Mesenchymal stem cell (in vitro differentiated cells and primary cell): ENCODE measurements around the gene PARD3B.

ENCODE experiments used
- DNase-seq: peaks from one replicate; pipeline ENCODE4 v3.0.0-alpha.2; 2013
- H2AFZ ChIP-seq: one replicate; pipeline ENCODE4 v1.6.1; 2013; ENCODE audit warnings: low read depth, mild to moderate bottlenecking, control low read depth, inconsistent platforms, low read length, moderate library complexity
- H2AK5ac ChIP-seq: 2 replicates; pipeline ENCODE4 v1.6.1; 2013; ENCODE audit warnings: low read length, moderate library complexity, mild to moderate bottlenecking, inconsistent platforms; ENCODE audit not compliant: severe bottlenecking
- H2BK120ac ChIP-seq: one replicate; pipeline ENCODE4 v1.6.1; 2013; ENCODE audit warnings: low read depth, mild to moderate bottlenecking, inconsistent platforms, low read length, moderate library complexity
- H2BK12ac ChIP-seq, 2 experiments: one replicate each; pipeline ENCODE4 v1.6.1; 2013; ENCODE audit warnings: inconsistent platforms in 2 of 2, low read length in 2 of 2, mild to moderate bottlenecking in 2 of 2, moderate library complexity in 2 of 2, control low read depth in 1 of 2
- H2BK15ac ChIP-seq: one replicate; pipeline ENCODE4 v1.6.1; 2013; ENCODE audit warnings: mild to moderate bottlenecking, low read depth, inconsistent platforms; ENCODE audit not compliant: poor library complexity, severe bottlenecking
- H2BK5ac ChIP-seq: 2 replicates; pipeline ENCODE4 v1.6.1; 2013; ENCODE audit warnings: low read depth, mild to moderate bottlenecking, low read length, control low read depth, inconsistent platforms; ENCODE audit not compliant: poor library complexity, severe bottlenecking
- H3K14ac ChIP-seq, 2 experiments: one replicate each; pipeline ENCODE4 v1.6.1; 2013; ENCODE audit warnings: inconsistent platforms in 2 of 2, low read length in 2 of 2, control low read depth in 1 of 2, mild to moderate bottlenecking in 1 of 2, moderate library complexity in 1 of 2
- H3K18ac ChIP-seq, 2 experiments: one replicate each; pipeline ENCODE4 v1.6.1; 2013; ENCODE audit warnings: inconsistent platforms in 2 of 2, low read length in 2 of 2, control low read depth in 1 of 2, low read depth in 1 of 2, mild to moderate bottlenecking in 1 of 2
- H3K23ac ChIP-seq, 2 experiments: one replicate each; pipeline ENCODE4 v1.6.1; 2013; ENCODE audit warnings: inconsistent platforms in 2 of 2, low read length in 2 of 2, mild to moderate bottlenecking in 2 of 2, moderate library complexity in 2 of 2, control low read depth in 1 of 2
- H3K27ac ChIP-seq: 2 replicates; pipeline ENCODE4 v1.5.1; 2013; ENCODE audit warnings: mild to moderate bottlenecking, moderate library complexity, low read length, control low read depth, inconsistent platforms; ENCODE audit not compliant: poor library complexity, severe bottlenecking
- H3K27me3 ChIP-seq, 2 experiments: 2 replicates each; pipeline versions ENCODE4 v1.6.1 to v1.7.0; 2013; ENCODE audit warnings: low read length in 2 of 2, mild to moderate bottlenecking in 2 of 2, moderate library complexity in 2 of 2, control low read depth in 1 of 2, inconsistent platforms in 1 of 2; ENCODE audit not compliant: control insufficient read depth in 1 of 2, insufficient read depth in 1 of 2
- H3K36me3 ChIP-seq, 2 experiments: 2 replicates each; pipeline versions ENCODE4 v1.6.1 to v1.7.0; 2013; ENCODE audit warnings: low read length in 2 of 2, control low read depth in 1 of 2, inconsistent platforms in 1 of 2, low read depth in 1 of 2, mild to moderate bottlenecking in 1 of 2; ENCODE audit not compliant: insufficient read depth in 2 of 2, control insufficient read depth in 1 of 2
- H3K4ac ChIP-seq, 2 experiments: one replicate each; pipeline ENCODE4 v1.6.1; 2013; ENCODE audit warnings: inconsistent platforms in 2 of 2, low read length in 2 of 2, mild to moderate bottlenecking in 2 of 2, moderate library complexity in 2 of 2, control low read depth in 1 of 2, low read depth in 1 of 2
- H3K4me1 ChIP-seq: 2 replicates; pipeline ENCODE4 v1.6.1; 2013; ENCODE audit warnings: low read depth, low read length, control low read depth; ENCODE audit not compliant: control insufficient read depth, insufficient read depth
- H3K4me2 ChIP-seq: 2 replicates; pipeline ENCODE4 v1.6.1; 2013; ENCODE audit warnings: low read length, mild to moderate bottlenecking, inconsistent platforms; ENCODE audit not compliant: poor library complexity, severe bottlenecking
- H3K4me3 ChIP-seq, 2 experiments: 2 replicates each; pipeline versions ENCODE4 v1.5.1 to v1.7.0; 2013; ENCODE audit warnings: low read length in 2 of 2, mild to moderate bottlenecking in 2 of 2, control low read depth in 1 of 2, low read depth in 1 of 2; ENCODE audit not compliant: insufficient read depth in 1 of 2
- H3K79me1 ChIP-seq: replicated peaks from 2 replicates; pipeline ENCODE4 v1.6.1; 2013; ENCODE audit warnings: mild to moderate bottlenecking, control low read depth, low read length, inconsistent platforms; ENCODE audit not compliant: poor library complexity, severe bottlenecking
- H3K9ac ChIP-seq: 2 replicates; pipeline ENCODE4 v1.7.0; 2013; ENCODE audit warnings: mild to moderate bottlenecking, low read length, moderate library complexity
- H3K9me3 ChIP-seq: 2 replicates; pipeline ENCODE4 v1.7.0; 2013; ENCODE audit warnings: mild to moderate bottlenecking, low read length; ENCODE audit not compliant: control insufficient read depth
- H4K8ac ChIP-seq: one replicate; pipeline ENCODE4 v1.6.1; 2013; ENCODE audit warnings: inconsistent platforms, mild to moderate bottlenecking, low read length, moderate library complexity
- H4K91ac ChIP-seq: one replicate; pipeline ENCODE4 v1.6.1; 2013; ENCODE audit warnings: mild to moderate bottlenecking, low read length, inconsistent platforms
- WGBS: methylation state at CpG from one replicate; pipeline ENCODE4 v1.1.7; 2013; ENCODE audit warnings: mixed read lengths; 5-methylcytosine and 5-hydroxymethylcytosine counted together

The PARD3B gene

DNA sequence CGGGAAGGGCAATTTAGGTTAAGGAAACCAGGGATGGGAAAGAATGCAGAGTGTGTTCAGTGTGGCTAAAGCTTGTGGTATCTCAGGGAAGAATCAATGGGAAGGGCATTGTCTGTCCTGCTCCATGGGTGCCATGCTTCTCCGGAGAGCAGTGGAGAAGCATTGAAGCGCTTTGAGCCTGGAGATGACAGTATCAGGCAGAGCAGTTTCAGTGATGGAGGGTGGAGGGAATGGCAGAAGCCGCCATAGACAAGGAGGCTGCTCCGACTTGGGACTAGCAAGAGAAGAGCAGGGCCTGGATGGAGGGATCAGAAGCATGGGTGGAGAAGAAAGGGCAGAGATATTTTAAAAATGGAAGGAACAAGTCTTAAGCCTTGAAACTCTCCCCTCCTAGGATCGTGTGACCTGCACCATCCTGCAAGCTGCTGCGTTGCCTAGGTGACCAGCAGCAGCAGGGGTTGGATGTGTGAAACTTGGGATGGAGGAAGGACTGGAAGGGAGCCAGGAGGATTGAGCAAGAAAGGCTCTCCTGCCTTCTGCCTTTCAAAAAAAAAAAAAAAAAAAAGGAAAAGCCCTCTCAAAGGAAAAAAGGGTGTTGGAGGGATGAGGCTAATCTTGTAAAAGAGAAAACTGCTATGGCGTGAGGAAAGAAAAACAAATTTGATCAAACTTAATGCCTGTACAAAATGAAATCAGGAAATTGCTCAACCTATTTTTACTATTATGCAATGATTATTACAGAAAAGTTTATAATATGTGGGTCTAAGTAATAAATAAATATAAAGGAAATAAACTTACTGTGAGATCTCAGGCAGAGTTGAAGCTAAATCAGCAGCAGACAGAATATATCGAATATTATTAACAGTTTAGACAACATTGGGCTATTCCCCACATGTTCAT lies 643.2 kb downstream of the PARD3B start:
- Histone ChIP-seq H3K79me1 (no peaks in the 10 kb centered on the region), H3K14ac (peak overlapping the region in 1 of 2 experiments; percentile 36), H2BK12ac (peak overlapping the region in 1 of 2 experiments; percentile 31), H3K9me3 (no peaks in the 10 kb centered on the region), H3K9ac (no peak overlapping the region), H2BK15ac (no peak overlapping the region), H4K8ac (no peak overlapping the region), H3K4me2 (no peak overlapping the region), H3K27me3 (no peaks in the 10 kb centered on the region), H2BK5ac (no peak overlapping the region), H2AK5ac (peak overlapping the region; percentile 39), H3K4ac (no peak overlapping the region), H3K27ac (no peak overlapping the region), H2BK120ac (no peak overlapping the region), H3K4me3 (no peak overlapping the region), H3K36me3 (peaks cover 0 to 2% of the 10 kb centered on the region in 2 experiments), H3K23ac (no peak overlapping the region), H3K18ac (peak overlapping the region in 1 of 2 experiments; percentile 77), H3K4me1 (no peaks in the 10 kb centered on the region), H4K91ac (no peak overlapping the region), H2AFZ (no peak overlapping the region)
- DNase-seq, result peak; percentile 66
- 98% methylated on average over 6 of the region's 9 CpGs for WGBS

DNA sequence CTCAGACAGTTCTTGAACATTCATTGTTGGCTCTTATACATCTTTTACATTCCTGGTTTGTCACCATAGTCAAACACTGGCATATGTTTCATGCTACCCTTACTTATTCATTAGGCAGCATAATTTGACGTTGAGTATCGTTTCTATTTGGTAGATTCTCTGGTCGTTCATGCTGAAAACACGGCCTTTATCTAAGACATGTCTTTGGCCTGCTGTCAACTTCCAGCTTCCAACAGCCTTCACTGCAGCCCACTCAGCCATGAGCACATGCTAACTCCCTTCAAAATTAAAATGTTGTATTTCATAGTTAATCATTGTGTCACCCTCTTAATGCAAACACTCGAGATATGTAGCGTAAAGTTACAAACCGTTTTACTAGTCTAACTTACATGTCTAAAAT lies 644.0 kb downstream of the PARD3B start:
- no peak overlapping the region for H4K91ac ChIP-seq
- no peaks in the 10 kb centered on the region for H3K27me3 ChIP-seq
- H3K23ac ChIP-seq, result no peak overlapping the region
- no peak overlapping the region for H2BK15ac ChIP-seq
- H2AFZ ChIP-seq, result no peak overlapping the region
- H3K79me1 ChIP-seq, result no peaks in the 10 kb centered on the region
- H3K14ac ChIP-seq, result no peak overlapping the region
- peaks cover 0 to 4% of the 10 kb centered on the region in 2 experiments for H3K36me3 ChIP-seq
- no peak overlapping the region for H3K4ac ChIP-seq
- no peak overlapping the region for H2BK120ac ChIP-seq
- H3K9me3 ChIP-seq, result no peaks in the 10 kb centered on the region
- no peak overlapping the region for H3K4me3 ChIP-seq
- H2BK12ac ChIP-seq, result no peak overlapping the region
- H2BK5ac ChIP-seq, result no peak overlapping the region
- DNase-seq, result no peak
- H3K4me1 ChIP-seq, result no peaks in the 10 kb centered on the region
- H3K4me2 ChIP-seq, result no peak overlapping the region
- WGBS, result 89% methylated on average over 7 of the region's 7 CpGs
- H3K9ac ChIP-seq, result no peak overlapping the region
- no peak overlapping the region for H3K18ac ChIP-seq
- no peak overlapping the region for H2AK5ac ChIP-seq
- no peak overlapping the region for H4K8ac ChIP-seq
- H3K27ac ChIP-seq, result no peak overlapping the region

DNA sequence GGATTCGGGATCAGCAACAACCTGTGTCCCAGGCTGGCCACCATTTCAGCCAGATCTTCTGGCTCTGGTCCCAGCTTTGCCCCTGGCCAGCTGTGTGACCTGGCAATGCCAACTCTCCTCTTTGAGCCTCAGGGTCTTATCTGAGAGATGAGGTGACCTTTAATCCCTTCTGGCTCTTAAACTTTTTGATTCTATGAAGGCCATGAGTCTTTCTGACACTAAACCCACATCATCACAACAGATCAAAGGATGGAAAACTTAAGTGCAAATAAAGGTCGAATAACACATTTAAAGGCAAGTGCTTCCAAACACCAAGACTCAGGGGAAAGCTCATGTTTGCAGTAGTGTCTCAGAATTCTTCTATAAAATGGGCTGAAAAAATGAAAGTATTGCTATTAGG lies 645.3 kb downstream of the PARD3B start:
- no peak overlapping the region for H3K23ac ChIP-seq
- H2BK120ac ChIP-seq, result no peak overlapping the region

DNA sequence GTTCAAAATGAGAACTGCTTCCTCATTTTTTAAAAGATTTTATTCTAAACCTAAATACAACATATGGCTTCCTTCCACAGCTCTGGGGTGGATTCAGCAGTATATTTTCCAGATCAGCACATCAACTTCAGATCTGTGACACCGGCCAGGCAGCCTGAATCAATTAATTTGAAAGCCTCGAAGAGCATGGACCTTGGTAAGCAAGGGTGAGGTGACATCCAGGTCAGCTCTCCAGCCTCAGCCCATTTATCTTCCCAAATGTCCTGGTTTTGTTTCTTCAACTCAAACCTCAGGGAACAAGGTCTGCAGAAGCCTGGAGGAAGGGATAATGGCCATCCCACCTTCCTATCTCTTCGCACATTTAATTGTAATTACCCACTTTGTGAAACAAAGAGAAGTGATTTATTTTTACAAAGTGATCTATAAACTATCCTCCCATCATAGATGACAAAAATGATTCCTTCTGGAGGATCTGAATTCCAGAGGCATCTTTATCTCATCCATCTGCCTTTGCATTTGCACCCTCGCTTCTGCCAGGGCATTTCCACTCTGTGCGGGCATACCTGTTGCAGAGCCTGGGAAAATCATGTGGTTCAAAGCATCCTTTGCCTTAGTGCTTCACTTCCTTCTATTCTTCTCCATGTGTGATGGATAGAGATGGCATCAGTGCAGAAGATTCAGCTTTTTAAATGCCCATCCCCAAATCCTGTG lies 648.0 kb downstream of the PARD3B start:
- no peak overlapping the region for H4K91ac ChIP-seq
- no peak overlapping the region for H2BK15ac ChIP-seq
- no peak overlapping the region for H3K14ac ChIP-seq
- H2AFZ ChIP-seq, result no peak overlapping the region
- H3K9ac ChIP-seq, result no peak overlapping the region
- 51% methylated on average over 4 of the region's 5 CpGs for WGBS
- no peak overlapping the region for H2BK5ac ChIP-seq
- no peak overlapping the region for H4K8ac ChIP-seq
- H3K4me1 ChIP-seq, result no peaks in the 10 kb centered on the region
- H3K23ac ChIP-seq, result no peak overlapping the region
- H3K27me3 ChIP-seq, result no peaks in the 10 kb centered on the region
- no peak overlapping the region for H2AK5ac ChIP-seq
- no peak for DNase-seq
- H3K79me1 ChIP-seq, result no peaks in the 10 kb centered on the region
- peaks cover 0 to 6% of the 10 kb centered on the region in 2 experiments for H3K36me3 ChIP-seq
- H3K27ac ChIP-seq, result no peak overlapping the region
- no peak overlapping the region for H2BK120ac ChIP-seq
- no peak overlapping the region for H2BK12ac ChIP-seq
- no peak overlapping the region for H3K18ac ChIP-seq
- no peak overlapping the region for H3K4me3 ChIP-seq
- H3K4ac ChIP-seq, result no peak overlapping the region
- H3K4me2 ChIP-seq, result no peak overlapping the region
- H3K9me3 ChIP-seq, result no peaks in the 10 kb centered on the region

More for the DNA sequence above, 645.3 kb downstream of the PARD3B start:
- Histone ChIP-seq H3K4me1 (no peaks in the 10 kb centered on the region), H3K9me3 (no peaks in the 10 kb centered on the region), H3K36me3 (peaks cover 0 to 4% of the 10 kb centered on the region in 2 experiments), H2BK5ac (no peak overlapping the region), H4K8ac (no peak overlapping the region), H2AFZ (no peak overlapping the region), H3K9ac (no peak overlapping the region), H3K4me3 (no peak overlapping the region), H2AK5ac (no peak overlapping the region), H3K27ac (no peak overlapping the region), H2BK12ac (no peak overlapping the region), H2BK15ac (no peak overlapping the region), H3K79me1 (no peaks in the 10 kb centered on the region), H3K4me2 (no peak overlapping the region), H3K27me3 (no peaks in the 10 kb centered on the region), H3K14ac (no peak overlapping the region), H3K18ac (no peak overlapping the region), H4K91ac (no peak overlapping the region), H3K4ac (no peak overlapping the region)
- no peak for DNase-seq
- WGBS, result 98% methylated on average over 2 of the region's 2 CpGs
